Endothelial cell of umbilical vein (primary cell): ENCODE data around the gene OTOGL. TPM values are rescaled to one million over a fixed set of nuclear protein-coding genes. Genes with fewer than 3 reads are reported as not detected.

Experiments
- BruUV-seq: library from RNA; stranded (reverse); fragments of 400-500 nt; replicated peaks from 2 replicates; lab custom pipeline; 2021; lab: Mats Ljungman, UMichigan
- CTCF ChIA-PET: fragments of 300-600, 350-600 bp; sonication (Branson Sonifier 250); formaldehyde crosslinking; loops from one replicate; lab custom pipeline; 2021; ENCODE audit warnings: antibody characterized with exemption, inconsistent platforms; lab: Charles Lee
- POLR2A ChIA-PET: fragments of 300-600, 350-600 bp; sonication (Branson Sonifier 250); formaldehyde crosslinking; loops from one replicate; lab custom pipeline; 2021; ENCODE audit warnings: antibody characterized with exemption, inconsistent platforms; lab: Charles Lee
- DNase-seq: peaks from one replicate; pipeline ENCODE4 v3.0.0-alpha.2; 2011; ENCODE audit warnings: low read depth, low spot score
- FAIRE-seq: peaks from 2 replicates; lab custom pipeline; 2011; peaks lifted over from hg19 to GRCh38; lab: Jason Lieb, UNC
- H2AFZ ChIP-seq: 2 replicates; pipeline ENCODE4 v1.6.0; 2012; ENCODE audit warnings: low read depth, low read length, control low read depth, inconsistent platforms
- H3K27ac ChIP-seq: 2 replicates; pipeline ENCODE4 v1.5.1; 2011; ENCODE audit warnings: low read depth, mild to moderate bottlenecking, control low read depth, low read length, moderate library complexity; ENCODE audit not compliant: insufficient read depth
- H3K27me3 ChIP-seq, 2 experiments: 2 replicates each; pipeline versions ENCODE4 v1.6.0 to v1.6.1; 2011; ENCODE audit warnings: low read length in 2 of 2, mixed read lengths in 1 of 2; ENCODE audit not compliant: control insufficient read depth in 2 of 2, insufficient read depth in 2 of 2
- H3K36me3 ChIP-seq, 2 experiments: 2 replicates in 1 of 2; 3 replicates in 1 of 2; pipeline ENCODE4 v1.5.1; 2011; ENCODE audit warnings: low read length in 2 of 2, mild to moderate bottlenecking in 1 of 2, moderate library complexity in 1 of 2; ENCODE audit not compliant: control insufficient read depth in 2 of 2, insufficient read depth in 2 of 2; ENCODE audit errors: extremely low read depth in 1 of 2
- H3K4me1 ChIP-seq: 3 replicates; pipeline ENCODE4 v1.5.1; 2011; ENCODE audit warnings: mild to moderate bottlenecking, low read length; ENCODE audit not compliant: control insufficient read depth, insufficient read depth; ENCODE audit errors: extremely low read depth
- H3K4me2 ChIP-seq: 2 replicates; pipeline ENCODE4 v1.6.1; 2011; ENCODE audit warnings: low read length, control low read depth, mixed read lengths; ENCODE audit not compliant: insufficient read depth
- H3K4me3 ChIP-seq, 3 experiments: fragments of 200-600 bp in 1 of 3; sonication (generic), shearing (Covaris generic) in 1 of 3; replicated peaks in 1 of 3; 2 replicates each; pipeline ENCODE4 v1.5.1; 2011 to 2016; ENCODE audit warnings: control low read depth in 3 of 3, low read length in 3 of 3, mild to moderate bottlenecking in 2 of 3, inconsistent platforms in 1 of 3, low read depth in 1 of 3, moderate library complexity in 1 of 3; ENCODE audit not compliant: insufficient read depth in 1 of 3
- H3K79me2 ChIP-seq: 2 replicates; pipeline ENCODE4 v1.6.0; 2012; ENCODE audit warnings: low read length, inconsistent platforms; ENCODE audit not compliant: control insufficient read depth, insufficient read depth
- H3K9ac ChIP-seq: replicated peaks from 2 replicates; pipeline ENCODE3; 2011; ENCODE audit warnings: low read length, control low read depth; ENCODE audit not compliant: insufficient read depth; ENCODE audit errors: extremely low read depth
- H3K9me1 ChIP-seq: replicated peaks from 3 replicates; pipeline ENCODE4 v1.6.0; 2011; ENCODE audit warnings: mild to moderate bottlenecking, low read length; ENCODE audit not compliant: control insufficient read depth, insufficient read depth; ENCODE audit errors: extremely low read depth
- H3K9me3 ChIP-seq: replicated peaks from 2 replicates; pipeline ENCODE4 v1.5.1; 2012; ENCODE audit warnings: low read length, inconsistent platforms; ENCODE audit not compliant: control insufficient read depth, insufficient read depth
- H4K20me1 ChIP-seq: replicated peaks from 2 replicates; pipeline ENCODE3; 2011; ENCODE audit warnings: mild to moderate bottlenecking, low read length; ENCODE audit not compliant: control insufficient read depth, insufficient read depth; ENCODE audit errors: extremely low read depth
- EZH2 ChIP-seq: IDR thresholded peaks from 2 replicates; pipeline ENCODE4 v1.6.1; 2012; ENCODE audit warnings: borderline replicate concordance, low read depth, mild to moderate bottlenecking, moderate library complexity, low read length, inconsistent platforms; ENCODE audit not compliant: severe bottlenecking
- FOS ChIP-seq: IDR thresholded peaks from 2 replicates; pipeline ENCODE4 v1.6.1; 2011; ENCODE audit warnings: mild to moderate bottlenecking, low read length, moderate library complexity, borderline replicate concordance; ENCODE audit not compliant: insufficient read depth
- GATA2 ChIP-seq: IDR thresholded peaks from 2 replicates; pipeline ENCODE4 v1.7.0; 2011; ENCODE audit warnings: low read depth, mild to moderate bottlenecking, moderate library complexity, mixed read lengths, low read length; ENCODE audit not compliant: insufficient read length, insufficient read depth
- JUN ChIP-seq: IDR thresholded peaks from 2 replicates; pipeline ENCODE4 v1.6.1; 2011; ENCODE audit warnings: borderline replicate concordance, low read depth; ENCODE audit not compliant: insufficient read length, insufficient read depth
- MYC ChIP-seq: IDR thresholded peaks from one replicate; pipeline ENCODE4 v1.6.1; 2011; ENCODE audit warnings: mild to moderate bottlenecking, low read depth, low read length
- POLR2A ChIP-seq: IDR thresholded peaks from 2 replicates; pipeline ENCODE4 v1.6.1; 2012; ENCODE audit warnings: low read depth, mild to moderate bottlenecking, control low read depth, low read length
- POLR2AphosphoS5 ChIP-seq: IDR thresholded peaks from 2 replicates; pipeline ENCODE4 v1.6.1; 2012; ENCODE audit warnings: low read depth, mild to moderate bottlenecking, control low read depth, low read length, moderate library complexity; ENCODE audit not compliant: insufficient read depth
- dilution Hi-C: fragments of 300-500 bp; cut with MboI; formaldehyde crosslinking; loops from one replicate; pipeline ENCODE4 v1.15.0; 2019; ENCODE audit warnings: low sequenced_read_pairs; ENCODE audit not compliant: extremely low pct_ligation_motif_present
- intact Hi-C: fragments of 100-400 bp; cut with micrococcal nuclease; formaldehyde crosslinking; loops from one replicate; pipeline ENCODE4 v1.10.0; 2022
- polyA plus RNA-seq, 4 experiments: library from polyadenylated mRNA; depleted of rRNA in 3 of 4; stranded (reverse) in 3 of 4; unstranded in 1 of 4; fragments of >200 nt; gene quantifications; 2 replicates each; pipeline versions ENCODE4 v1.2.1 to v1.2.3, GENCODE V29; 2011 to 2012; ENCODE audit warnings: missing spikeins in 1 of 4
- total RNA-seq: library from RNA; stranded (reverse); gene quantifications from 2 replicates; pipeline ENCODE4 v1.2.3, GENCODE V29; 2021
- TF ChIP-seq, protein P1 (sequence below), 2 donors: IDR thresholded peaks; 1 replicate in 1 of 2; 2 replicates in 1 of 2; pipeline ENCODE4 v1.5.1; 2011; ENCODE audit warnings: low read length in 2 of 2, mild to moderate bottlenecking in 2 of 2, moderate library complexity in 2 of 2, control low read depth in 1 of 2, inconsistent platforms in 1 of 2, low read depth in 1 of 2; ENCODE audit not compliant: insufficient read depth in 1 of 2; ENCODE audit errors: extremely low read depth in 1 of 2
- TF ChIP-seq, protein P2 (sequence below): IDR thresholded peaks from 2 replicates; pipeline ENCODE4 v1.6.1; 2011; ENCODE audit not compliant: insufficient read depth, insufficient read length

The OTOGL gene
- total and polyA plus RNA-seq, 2 donors (not counting 3 experiments of a cell fraction or from before 2014, with no cell fraction given): 1.4 to 2.0 TPM

DNA sequence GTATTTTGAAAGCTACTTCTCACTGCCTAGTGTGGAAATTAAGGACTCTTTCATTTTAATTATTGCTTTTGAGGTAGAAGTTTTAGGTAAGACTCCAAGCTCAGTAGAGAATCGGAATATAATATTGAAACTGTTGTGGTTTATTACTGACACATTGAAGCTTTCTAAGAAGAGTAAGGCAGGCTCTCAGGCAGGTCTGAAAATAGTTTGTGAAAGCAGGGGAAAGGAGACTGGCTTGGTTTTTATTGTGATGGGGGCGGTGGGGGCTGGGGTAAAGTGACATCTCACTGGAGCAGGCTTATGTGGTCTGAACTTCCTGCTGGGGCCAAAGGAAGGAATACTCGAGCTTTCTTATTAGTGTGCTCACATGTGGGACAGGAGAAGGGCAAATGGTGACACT is 79.5 kb downstream of the OTOGL start:
- Histone ChIP-seq H3K9me3 (no peaks in the 10 kb centered on the region), H3K4me1 (no peaks in the 10 kb centered on the region), H3K36me3 (no peaks in the 10 kb centered on the region), H2AFZ (no peak overlapping the region), H3K9ac (no peak overlapping the region), H3K4me2 (no peak overlapping the region), H3K9me1 (no peaks in the 10 kb centered on the region), H3K27ac (no peak overlapping the region), H3K4me3 (no peak overlapping the region), H3K79me2 (no peaks in the 10 kb centered on the region), H4K20me1 (no peaks in the 10 kb centered on the region), H3K27me3 (no peaks in the 10 kb centered on the region)
- DNase-seq (no peak), FAIRE-seq (no peak)
- TF ChIP-seq, protein P1, sequence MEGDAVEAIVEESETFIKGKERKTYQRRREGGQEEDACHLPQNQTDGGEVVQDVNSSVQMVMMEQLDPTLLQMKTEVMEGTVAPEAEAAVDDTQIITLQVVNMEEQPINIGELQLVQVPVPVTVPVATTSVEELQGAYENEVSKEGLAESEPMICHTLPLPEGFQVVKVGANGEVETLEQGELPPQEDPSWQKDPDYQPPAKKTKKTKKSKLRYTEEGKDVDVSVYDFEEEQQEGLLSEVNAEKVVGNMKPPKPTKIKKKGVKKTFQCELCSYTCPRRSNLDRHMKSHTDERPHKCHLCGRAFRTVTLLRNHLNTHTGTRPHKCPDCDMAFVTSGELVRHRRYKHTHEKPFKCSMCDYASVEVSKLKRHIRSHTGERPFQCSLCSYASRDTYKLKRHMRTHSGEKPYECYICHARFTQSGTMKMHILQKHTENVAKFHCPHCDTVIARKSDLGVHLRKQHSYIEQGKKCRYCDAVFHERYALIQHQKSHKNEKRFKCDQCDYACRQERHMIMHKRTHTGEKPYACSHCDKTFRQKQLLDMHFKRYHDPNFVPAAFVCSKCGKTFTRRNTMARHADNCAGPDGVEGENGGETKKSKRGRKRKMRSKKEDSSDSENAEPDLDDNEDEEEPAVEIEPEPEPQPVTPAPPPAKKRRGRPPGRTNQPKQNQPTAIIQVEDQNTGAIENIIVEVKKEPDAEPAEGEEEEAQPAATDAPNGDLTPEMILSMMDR (IDR thresholded peaks at IDR 0.05; ENCODE audit: extremely low read depth in 1 of 2, insufficient read depth in 1 of 2, low read depth in 1 of 2, low read length in 2 of 2): no peak
- TF ChIP-seq JUN (no peak), POLR2A (no peak), GATA2 (no peak), POLR2AphosphoS5 (no peak), FOS (no peak), EZH2 (no peak), MYC (no peak)
- TF ChIP-seq, protein P2, sequence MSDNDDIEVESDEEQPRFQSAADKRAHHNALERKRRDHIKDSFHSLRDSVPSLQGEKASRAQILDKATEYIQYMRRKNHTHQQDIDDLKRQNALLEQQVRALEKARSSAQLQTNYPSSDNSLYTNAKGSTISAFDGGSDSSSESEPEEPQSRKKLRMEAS: no peak
- BruUV-seq: no TSS peak
- dilution Hi-C loops: no loop called here
- POLR2A ChIA-PET: interaction anchor here (0.7 kb wide), 1 partner anchor 90 kb away, joined by 3 read pairs; no protein-coding TSS in a partner anchor
- CTCF ChIA-PET: no interaction called here
- intact Hi-C loops: no loop called here
